WTC11 (cell line): ENCODE data around the gene PLCL2. TPM values are rescaled to one million over a fixed set of nuclear protein-coding genes. Genes with fewer than 3 reads are reported as not detected.

Experiments used
- ATAC-seq: fragments of 200-7000 bp; cut with Tn5 transposase; 2 replicates; pipeline ENCODE4 v1.10.0; 2021; ENCODE audit warnings: mild to moderate bottlenecking, moderate library complexity
- CTCF ChIA-PET: fragments of 300-600 bp; sonication (Branson Sonifier 250); formaldehyde crosslinking; loops from one replicate; lab custom pipeline; 2021; ENCODE audit warnings: antibody characterized with exemption; lab: Charles Lee
- POLR2A ChIA-PET: fragments of 350-600 bp; sonication (Branson Sonifier 250); formaldehyde crosslinking; loops from one replicate; lab custom pipeline; 2021; ENCODE audit warnings: antibody characterized with exemption; lab: Charles Lee
- DNase-seq: peaks from one replicate; pipeline ENCODE4 v3.0.0; 2021; ENCODE audit warnings: low spot score
- H3K27ac Mint-ChIP-seq: 2 replicates; pipeline ENCODE4 v1.8.0; 2021; ENCODE audit warnings: mixed read lengths
- H3K27me3 Mint-ChIP-seq: 2 replicates; pipeline ENCODE4 v1.8.0; 2021; ENCODE audit warnings: low read depth, mild to moderate bottlenecking, moderate library complexity, mixed read lengths
- H3K36me3 Mint-ChIP-seq: 2 replicates; pipeline ENCODE4 v1.8.0; 2021; ENCODE audit warnings: mixed read lengths
- H3K4me1 Mint-ChIP-seq: 2 replicates; pipeline ENCODE4 v1.8.0; 2022; ENCODE audit warnings: mixed read lengths
- H3K4me3 Mint-ChIP-seq: 2 replicates; pipeline ENCODE4 v1.8.0; 2021; ENCODE audit warnings: mild to moderate bottlenecking, moderate library complexity, mixed read lengths
- H3K9me3 Mint-ChIP-seq: 2 replicates; pipeline ENCODE4 v1.8.0; 2021; ENCODE audit warnings: mixed read lengths
- CBFB ChIP-seq: sonication (generic); formaldehyde crosslinking; IDR thresholded peaks from 2 replicates; pipeline ENCODE4 v1.8.1; 2022; ENCODE audit warnings: mild to moderate bottlenecking, low read depth, missing genetic modification reagents
- ESRRA ChIP-seq: sonication (generic); formaldehyde crosslinking; IDR thresholded peaks from 2 replicates; pipeline ENCODE4 v1.8.1; 2022; ENCODE audit warnings: mild to moderate bottlenecking, missing genetic modification reagents, borderline replicate concordance
- ETV6 ChIP-seq: sonication (generic); formaldehyde crosslinking; IDR thresholded peaks from 2 replicates; pipeline ENCODE4 v1.8.1; 2022; ENCODE audit warnings: mild to moderate bottlenecking, missing genetic modification reagents
- NFATC4 ChIP-seq: fragments of 250-450 bp; sonication (Bioruptor Pico); IDR thresholded peaks from 2 replicates; pipeline ENCODE4 v1.9.0; 2021; ENCODE audit warnings: mild to moderate bottlenecking
- RORB ChIP-seq: fragments of 250-450 bp; sonication (Bioruptor Pico); IDR thresholded peaks from 2 replicates; pipeline ENCODE4 v1.9.0; 2021; ENCODE audit warnings: mild to moderate bottlenecking
- ZNF423 ChIP-seq: fragments of 250-450 bp; sonication (Bioruptor Pico); IDR thresholded peaks from 2 replicates; pipeline ENCODE4 v2.1.2; 2022; ENCODE audit warnings: mild to moderate bottlenecking, moderate library complexity
- total RNA-seq: library from RNA; stranded (reverse); gene quantifications from 3 replicates; pipeline ENCODE4 v1.2.3, GENCODE V29; 2021
- TF ChIP-seq, protein P1 (sequence below): sonication (generic); formaldehyde crosslinking; IDR thresholded peaks from 2 replicates; pipeline ENCODE4 v1.8.1; 2022; ENCODE audit warnings: mild to moderate bottlenecking, moderate library complexity, missing genetic modification reagents
- TF ChIP-seq, protein P2 (sequence below): sonication (generic); formaldehyde crosslinking; IDR thresholded peaks from 2 replicates; pipeline ENCODE4 v1.8.1; 2023; ENCODE audit warnings: mild to moderate bottlenecking, missing genetic modification reagents, borderline replicate concordance
- TF ChIP-seq, protein P3 (sequence below): sonication (generic); formaldehyde crosslinking; IDR thresholded peaks from 2 replicates; pipeline ENCODE4 v1.8.1; 2023; ENCODE audit warnings: mild to moderate bottlenecking, missing genetic modification reagents
- TF ChIP-seq, protein P4 (sequence below): sonication (generic); formaldehyde crosslinking; IDR thresholded peaks from 2 replicates; pipeline ENCODE4 v1.8.0; 2022; ENCODE audit warnings: mild to moderate bottlenecking, missing genetic modification reagents
- TF ChIP-seq, protein P5 (sequence below): sonication (generic); formaldehyde crosslinking; IDR thresholded peaks from 2 replicates; pipeline ENCODE4 v1.8.0; 2022; ENCODE audit warnings: missing genetic modification reagents
- TF ChIP-seq, protein P6 (sequence below): sonication (generic); formaldehyde crosslinking; IDR thresholded peaks from 2 replicates; pipeline ENCODE4 v1.8.1; 2023; ENCODE audit warnings: mild to moderate bottlenecking, missing genetic modification reagents
- TF ChIP-seq, protein P7 (sequence below): fragments of 250-450 bp; sonication (Bioruptor Pico); IDR thresholded peaks from 2 replicates; pipeline ENCODE4 v1.9.0; 2021; ENCODE audit warnings: mild to moderate bottlenecking
- TF ChIP-seq, protein P8 (sequence below): fragments of 250-450 bp; sonication (Bioruptor Pico); IDR thresholded peaks from 2 replicates; pipeline ENCODE4 v1.9.0; 2021; ENCODE audit warnings: mild to moderate bottlenecking

PLCL2 gene
- total RNA-seq, 1 experiment from 2014 or later: 11.8 TPM

DNA sequence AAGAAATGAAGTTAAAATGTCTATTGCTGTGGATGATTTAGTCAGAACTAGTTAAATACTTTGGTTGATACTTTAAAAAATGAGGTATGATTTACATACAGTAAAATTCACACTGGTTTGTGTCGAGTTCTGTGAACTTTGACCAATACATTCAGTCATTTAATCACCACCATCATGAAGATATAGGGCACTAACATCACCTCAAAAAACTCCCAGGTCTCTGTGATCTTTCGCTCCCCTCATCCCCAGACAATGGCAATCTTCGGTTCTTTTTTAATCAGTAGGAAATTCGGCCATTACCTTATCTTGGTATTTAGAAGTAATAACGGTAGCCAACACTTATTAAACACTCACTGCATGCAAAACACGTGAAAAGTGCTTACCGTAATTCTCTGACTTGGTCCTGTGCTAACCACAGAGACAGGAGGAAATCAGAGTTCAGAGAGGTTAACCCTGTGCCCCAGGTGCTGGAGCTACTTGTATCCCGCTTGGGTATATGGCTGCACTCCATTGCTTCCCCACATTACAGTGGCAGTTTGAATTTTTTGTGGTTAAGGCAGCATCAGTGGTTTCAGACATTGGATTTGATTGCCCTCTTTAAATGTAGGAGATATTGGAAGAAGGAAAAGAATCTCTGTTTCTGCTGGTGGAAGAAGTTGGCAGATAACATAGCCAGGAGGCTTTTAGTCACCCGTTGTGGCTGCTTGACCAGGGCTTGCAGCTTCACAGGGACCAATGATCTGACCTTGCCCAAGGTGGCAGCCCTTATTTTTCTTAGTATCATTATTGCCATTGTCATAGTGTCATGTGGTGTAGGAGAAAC is 4.2 kb downstream of the PLCL2 start (continued):
- TF ChIP-seq, protein P1, sequence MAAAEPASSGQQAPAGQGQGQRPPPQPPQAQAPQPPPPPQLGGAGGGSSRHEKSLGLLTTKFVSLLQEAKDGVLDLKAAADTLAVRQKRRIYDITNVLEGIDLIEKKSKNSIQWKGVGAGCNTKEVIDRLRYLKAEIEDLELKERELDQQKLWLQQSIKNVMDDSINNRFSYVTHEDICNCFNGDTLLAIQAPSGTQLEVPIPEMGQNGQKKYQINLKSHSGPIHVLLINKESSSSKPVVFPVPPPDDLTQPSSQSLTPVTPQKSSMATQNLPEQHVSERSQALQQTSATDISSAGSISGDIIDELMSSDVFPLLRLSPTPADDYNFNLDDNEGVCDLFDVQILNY (CRISPR knock-in tag): no peak

DNA sequence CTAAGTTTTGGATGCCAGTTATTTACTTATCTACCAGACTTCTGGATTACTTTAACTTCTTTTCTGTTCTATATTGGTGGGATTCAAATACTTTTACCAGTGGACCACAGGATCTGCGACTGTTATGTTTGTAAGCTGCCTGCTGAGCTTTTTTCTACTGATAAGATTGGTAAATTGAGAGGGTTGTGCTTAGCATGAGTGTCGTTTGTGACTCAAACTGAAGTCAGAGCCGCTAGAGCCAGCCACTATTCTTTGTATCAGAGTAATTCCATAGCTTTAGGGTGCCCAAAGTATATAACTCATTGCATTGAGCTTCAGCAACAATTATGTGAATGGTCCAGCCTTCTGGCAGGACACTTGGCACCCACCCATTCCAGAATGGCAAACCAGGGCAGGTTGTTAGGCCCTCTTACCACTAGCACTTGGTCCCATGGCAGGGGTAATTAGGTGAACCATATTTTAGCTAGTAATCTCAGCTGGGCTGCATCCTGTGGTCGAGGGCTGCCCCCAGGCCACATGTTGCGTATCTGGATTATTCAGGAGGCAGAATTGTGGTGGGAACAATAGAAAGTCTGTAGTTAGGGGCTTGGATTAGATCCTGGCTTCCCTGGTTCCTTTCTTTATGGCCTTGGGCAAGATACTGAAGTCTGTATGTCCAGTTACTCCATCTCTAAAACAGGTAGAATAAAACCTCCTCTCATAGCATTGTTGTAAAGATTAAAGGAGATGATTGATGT is 6.0 kb downstream of the PLCL2 start:
- Mint-ChIP-seq H3K9me3 (peaks cover 4% of the 10 kb centered on the region; the same call in 1 of the 2 replicates), H3K4me3 (no peak overlapping the region), H3K4me1 (peaks cover 63% of the 10 kb centered on the region), H3K27ac (no peak overlapping the region), H3K27me3 (peaks cover 4% of the 10 kb centered on the region; the same call in 1 of the 2 replicates), H3K36me3 (no peaks in the 10 kb centered on the region)
- POLR2A ChIA-PET: no interaction called here
- CTCF ChIA-PET: no interaction called here
- ATAC-seq (peak; percentile 38), DNase-seq (no peak)
- TF ChIP-seq, protein P2, sequence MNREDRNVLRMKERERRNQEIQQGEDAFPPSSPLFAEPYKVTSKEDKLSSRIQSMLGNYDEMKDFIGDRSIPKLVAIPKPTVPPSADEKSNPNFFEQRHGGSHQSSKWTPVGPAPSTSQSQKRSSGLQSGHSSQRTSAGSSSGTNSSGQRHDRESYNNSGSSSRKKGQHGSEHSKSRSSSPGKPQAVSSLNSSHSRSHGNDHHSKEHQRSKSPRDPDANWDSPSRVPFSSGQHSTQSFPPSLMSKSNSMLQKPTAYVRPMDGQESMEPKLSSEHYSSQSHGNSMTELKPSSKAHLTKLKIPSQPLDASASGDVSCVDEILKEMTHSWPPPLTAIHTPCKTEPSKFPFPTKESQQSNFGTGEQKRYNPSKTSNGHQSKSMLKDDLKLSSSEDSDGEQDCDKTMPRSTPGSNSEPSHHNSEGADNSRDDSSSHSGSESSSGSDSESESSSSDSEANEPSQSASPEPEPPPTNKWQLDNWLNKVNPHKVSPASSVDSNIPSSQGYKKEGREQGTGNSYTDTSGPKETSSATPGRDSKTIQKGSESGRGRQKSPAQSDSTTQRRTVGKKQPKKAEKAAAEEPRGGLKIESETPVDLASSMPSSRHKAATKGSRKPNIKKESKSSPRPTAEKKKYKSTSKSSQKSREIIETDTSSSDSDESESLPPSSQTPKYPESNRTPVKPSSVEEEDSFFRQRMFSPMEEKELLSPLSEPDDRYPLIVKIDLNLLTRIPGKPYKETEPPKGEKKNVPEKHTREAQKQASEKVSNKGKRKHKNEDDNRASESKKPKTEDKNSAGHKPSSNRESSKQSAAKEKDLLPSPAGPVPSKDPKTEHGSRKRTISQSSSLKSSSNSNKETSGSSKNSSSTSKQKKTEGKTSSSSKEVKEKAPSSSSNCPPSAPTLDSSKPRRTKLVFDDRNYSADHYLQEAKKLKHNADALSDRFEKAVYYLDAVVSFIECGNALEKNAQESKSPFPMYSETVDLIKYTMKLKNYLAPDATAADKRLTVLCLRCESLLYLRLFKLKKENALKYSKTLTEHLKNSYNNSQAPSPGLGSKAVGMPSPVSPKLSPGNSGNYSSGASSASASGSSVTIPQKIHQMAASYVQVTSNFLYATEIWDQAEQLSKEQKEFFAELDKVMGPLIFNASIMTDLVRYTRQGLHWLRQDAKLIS (CRISPR knock-in tag): no peak
- TF ChIP-seq RORB (CRISPR knock-in tag) (no peak), ETV6 (CRISPR knock-in tag) (no peak), ESRRA (CRISPR knock-in tag) (no peak), CBFB (CRISPR knock-in tag) (no peak), NFATC4 (no peak), ZNF423 (no peak)
- TF ChIP-seq, protein P3, sequence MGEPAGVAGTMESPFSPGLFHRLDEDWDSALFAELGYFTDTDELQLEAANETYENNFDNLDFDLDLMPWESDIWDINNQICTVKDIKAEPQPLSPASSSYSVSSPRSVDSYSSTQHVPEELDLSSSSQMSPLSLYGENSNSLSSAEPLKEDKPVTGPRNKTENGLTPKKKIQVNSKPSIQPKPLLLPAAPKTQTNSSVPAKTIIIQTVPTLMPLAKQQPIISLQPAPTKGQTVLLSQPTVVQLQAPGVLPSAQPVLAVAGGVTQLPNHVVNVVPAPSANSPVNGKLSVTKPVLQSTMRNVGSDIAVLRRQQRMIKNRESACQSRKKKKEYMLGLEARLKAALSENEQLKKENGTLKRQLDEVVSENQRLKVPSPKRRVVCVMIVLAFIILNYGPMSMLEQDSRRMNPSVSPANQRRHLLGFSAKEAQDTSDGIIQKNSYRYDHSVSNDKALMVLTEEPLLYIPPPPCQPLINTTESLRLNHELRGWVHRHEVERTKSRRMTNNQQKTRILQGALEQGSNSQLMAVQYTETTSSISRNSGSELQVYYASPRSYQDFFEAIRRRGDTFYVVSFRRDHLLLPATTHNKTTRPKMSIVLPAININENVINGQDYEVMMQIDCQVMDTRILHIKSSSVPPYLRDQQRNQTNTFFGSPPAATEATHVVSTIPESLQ (CRISPR knock-in tag): no peak
- TF ChIP-seq, protein P4, sequence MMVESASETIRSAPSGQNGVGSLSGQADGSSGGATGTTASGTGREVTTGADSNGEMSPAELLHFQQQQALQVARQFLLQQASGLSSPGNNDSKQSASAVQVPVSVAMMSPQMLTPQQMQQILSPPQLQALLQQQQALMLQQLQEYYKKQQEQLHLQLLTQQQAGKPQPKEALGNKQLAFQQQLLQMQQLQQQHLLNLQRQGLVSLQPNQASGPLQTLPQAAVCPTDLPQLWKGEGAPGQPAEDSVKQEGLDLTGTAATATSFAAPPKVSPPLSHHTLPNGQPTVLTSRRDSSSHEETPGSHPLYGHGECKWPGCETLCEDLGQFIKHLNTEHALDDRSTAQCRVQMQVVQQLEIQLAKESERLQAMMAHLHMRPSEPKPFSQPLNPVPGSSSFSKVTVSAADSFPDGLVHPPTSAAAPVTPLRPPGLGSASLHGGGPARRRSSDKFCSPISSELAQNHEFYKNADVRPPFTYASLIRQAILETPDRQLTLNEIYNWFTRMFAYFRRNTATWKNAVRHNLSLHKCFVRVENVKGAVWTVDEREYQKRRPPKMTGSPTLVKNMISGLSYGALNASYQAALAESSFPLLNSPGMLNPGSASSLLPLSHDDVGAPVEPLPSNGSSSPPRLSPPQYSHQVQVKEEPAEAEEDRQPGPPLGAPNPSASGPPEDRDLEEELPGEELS: no peak
- TF ChIP-seq, protein P5, sequence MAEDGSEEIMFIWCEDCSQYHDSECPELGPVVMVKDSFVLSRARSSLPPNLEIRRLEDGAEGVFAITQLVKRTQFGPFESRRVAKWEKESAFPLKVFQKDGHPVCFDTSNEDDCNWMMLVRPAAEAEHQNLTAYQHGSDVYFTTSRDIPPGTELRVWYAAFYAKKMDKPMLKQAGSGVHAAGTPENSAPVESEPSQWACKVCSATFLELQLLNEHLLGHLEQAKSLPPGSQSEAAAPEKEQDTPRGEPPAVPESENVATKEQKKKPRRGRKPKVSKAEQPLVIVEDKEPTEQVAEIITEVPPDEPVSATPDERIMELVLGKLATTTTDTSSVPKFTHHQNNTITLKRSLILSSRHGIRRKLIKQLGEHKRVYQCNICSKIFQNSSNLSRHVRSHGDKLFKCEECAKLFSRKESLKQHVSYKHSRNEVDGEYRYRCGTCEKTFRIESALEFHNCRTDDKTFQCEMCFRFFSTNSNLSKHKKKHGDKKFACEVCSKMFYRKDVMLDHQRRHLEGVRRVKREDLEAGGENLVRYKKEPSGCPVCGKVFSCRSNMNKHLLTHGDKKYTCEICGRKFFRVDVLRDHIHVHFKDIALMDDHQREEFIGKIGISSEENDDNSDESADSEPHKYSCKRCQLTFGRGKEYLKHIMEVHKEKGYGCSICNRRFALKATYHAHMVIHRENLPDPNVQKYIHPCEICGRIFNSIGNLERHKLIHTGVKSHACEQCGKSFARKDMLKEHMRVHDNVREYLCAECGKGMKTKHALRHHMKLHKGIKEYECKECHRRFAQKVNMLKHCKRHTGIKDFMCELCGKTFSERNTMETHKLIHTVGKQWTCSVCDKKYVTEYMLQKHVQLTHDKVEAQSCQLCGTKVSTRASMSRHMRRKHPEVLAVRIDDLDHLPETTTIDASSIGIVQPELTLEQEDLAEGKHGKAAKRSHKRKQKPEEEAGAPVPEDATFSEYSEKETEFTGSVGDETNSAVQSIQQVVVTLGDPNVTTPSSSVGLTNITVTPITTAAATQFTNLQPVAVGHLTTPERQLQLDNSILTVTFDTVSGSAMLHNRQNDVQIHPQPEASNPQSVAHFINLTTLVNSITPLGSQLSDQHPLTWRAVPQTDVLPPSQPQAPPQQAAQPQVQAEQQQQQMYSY (CRISPR knock-in tag): no peak
- TF ChIP-seq, protein P6, sequence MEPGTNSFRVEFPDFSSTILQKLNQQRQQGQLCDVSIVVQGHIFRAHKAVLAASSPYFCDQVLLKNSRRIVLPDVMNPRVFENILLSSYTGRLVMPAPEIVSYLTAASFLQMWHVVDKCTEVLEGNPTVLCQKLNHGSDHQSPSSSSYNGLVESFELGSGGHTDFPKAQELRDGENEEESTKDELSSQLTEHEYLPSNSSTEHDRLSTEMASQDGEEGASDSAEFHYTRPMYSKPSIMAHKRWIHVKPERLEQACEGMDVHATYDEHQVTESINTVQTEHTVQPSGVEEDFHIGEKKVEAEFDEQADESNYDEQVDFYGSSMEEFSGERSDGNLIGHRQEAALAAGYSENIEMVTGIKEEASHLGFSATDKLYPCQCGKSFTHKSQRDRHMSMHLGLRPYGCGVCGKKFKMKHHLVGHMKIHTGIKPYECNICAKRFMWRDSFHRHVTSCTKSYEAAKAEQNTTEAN: no peak
- TF ChIP-seq, protein P7, sequence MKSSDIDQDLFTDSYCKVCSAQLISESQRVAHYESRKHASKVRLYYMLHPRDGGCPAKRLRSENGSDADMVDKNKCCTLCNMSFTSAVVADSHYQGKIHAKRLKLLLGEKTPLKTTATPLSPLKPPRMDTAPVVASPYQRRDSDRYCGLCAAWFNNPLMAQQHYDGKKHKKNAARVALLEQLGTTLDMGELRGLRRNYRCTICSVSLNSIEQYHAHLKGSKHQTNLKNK: no peak
- TF ChIP-seq, protein P8, sequence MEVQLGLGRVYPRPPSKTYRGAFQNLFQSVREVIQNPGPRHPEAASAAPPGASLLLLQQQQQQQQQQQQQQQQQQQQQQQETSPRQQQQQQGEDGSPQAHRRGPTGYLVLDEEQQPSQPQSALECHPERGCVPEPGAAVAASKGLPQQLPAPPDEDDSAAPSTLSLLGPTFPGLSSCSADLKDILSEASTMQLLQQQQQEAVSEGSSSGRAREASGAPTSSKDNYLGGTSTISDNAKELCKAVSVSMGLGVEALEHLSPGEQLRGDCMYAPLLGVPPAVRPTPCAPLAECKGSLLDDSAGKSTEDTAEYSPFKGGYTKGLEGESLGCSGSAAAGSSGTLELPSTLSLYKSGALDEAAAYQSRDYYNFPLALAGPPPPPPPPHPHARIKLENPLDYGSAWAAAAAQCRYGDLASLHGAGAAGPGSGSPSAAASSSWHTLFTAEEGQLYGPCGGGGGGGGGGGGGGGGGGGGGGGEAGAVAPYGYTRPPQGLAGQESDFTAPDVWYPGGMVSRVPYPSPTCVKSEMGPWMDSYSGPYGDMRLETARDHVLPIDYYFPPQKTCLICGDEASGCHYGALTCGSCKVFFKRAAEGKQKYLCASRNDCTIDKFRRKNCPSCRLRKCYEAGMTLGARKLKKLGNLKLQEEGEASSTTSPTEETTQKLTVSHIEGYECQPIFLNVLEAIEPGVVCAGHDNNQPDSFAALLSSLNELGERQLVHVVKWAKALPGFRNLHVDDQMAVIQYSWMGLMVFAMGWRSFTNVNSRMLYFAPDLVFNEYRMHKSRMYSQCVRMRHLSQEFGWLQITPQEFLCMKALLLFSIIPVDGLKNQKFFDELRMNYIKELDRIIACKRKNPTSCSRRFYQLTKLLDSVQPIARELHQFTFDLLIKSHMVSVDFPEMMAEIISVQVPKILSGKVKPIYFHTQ (CRISPR knock-in tag): no peak
